K562 (cell line): ENCODE data around the gene RCOR1. TPM values are rescaled to one million over a fixed set of nuclear protein-coding genes. Genes with fewer than 3 reads are reported as not detected.

Experiments
- ATAC-seq: fragments of 200-7000 bp; cut with Tn5 transposase; 3 replicates; pipeline ENCODE4 v1.9.1; 2020; ENCODE audit warnings: moderate library complexity
- BruUV-seq: library from RNA; stranded (reverse); fragments of 400-500 nt; replicated peaks from 2 replicates; lab custom pipeline; 2021; lab: Mats Ljungman, UMichigan
- CTCF ChIA-PET: fragments of 300-600 bp; formaldehyde crosslinking; extraction: SDS; loops from one replicate; lab custom pipeline; 2021; ENCODE audit warnings: low intra/inter-chr PET ratio; lab: Yijun Ruan, JAX
- POLR2A ChIA-PET: fragments of 300-600, 350-650 bp; sonication (Branson Sonifier 250); formaldehyde crosslinking; extraction: SDS; loops from one replicate; lab custom pipeline; 2021; ENCODE audit warnings: antibody characterized with exemption, inconsistent platforms; lab: Yijun Ruan, JAX
- DNase-seq, 4 experiments: peaks; one replicate each; pipeline versions ENCODE4 v3.0.0 to v3.0.0-alpha.2; 2011 to 2018; ENCODE audit warnings: low spot score in 3 of 4, mixed read lengths in 3 of 4; ENCODE audit errors: extremely low read depth in 1 of 4
- FAIRE-seq: peaks from 2 replicates; lab custom pipeline; 2011; peaks lifted over from hg19 to GRCh38; lab: Jason Lieb, UNC
- H2AFZ ChIP-seq: 2 replicates; pipeline ENCODE4 v1.6.0; 2011; ENCODE audit warnings: low read depth, low read length, control low read depth, inconsistent platforms
- H3K27ac ChIP-seq: fragments of 200-600 bp; 3 replicates; pipeline ENCODE4 v1.8.0; 2011; ENCODE audit warnings: low read depth, mild to moderate bottlenecking, control low read depth, inconsistent platforms, low read length, moderate library complexity, mixed read lengths; ENCODE audit errors: extremely low read depth
- H3K27me3 ChIP-seq, 2 experiments: fragments of 300-600 bp in 1 of 2; 2 replicates in 1 of 2; 3 replicates in 1 of 2; pipeline versions ENCODE4 v1.6.0 to v1.8.0; 2011; ENCODE audit warnings: inconsistent platforms in 2 of 2, low read length in 2 of 2, mild to moderate bottlenecking in 1 of 2, mixed read lengths in 1 of 2, moderate library complexity in 1 of 2; ENCODE audit not compliant: control insufficient read depth in 2 of 2, insufficient read depth in 2 of 2
- H3K36me3 ChIP-seq: fragments of 300-600 bp; 3 replicates; pipeline ENCODE4 v1.8.0; 2011; ENCODE audit warnings: mild to moderate bottlenecking, low read length, inconsistent platforms; ENCODE audit not compliant: control insufficient read depth, insufficient read depth
- H3K4me1 ChIP-seq, 2 experiments: fragments of 200-600 bp in 1 of 2; replicated peaks in 1 of 2; 2 replicates in 1 of 2; 3 replicates in 1 of 2; pipeline versions ENCODE4 v1.5.1 to v1.8.0; 2011; ENCODE audit warnings: inconsistent platforms in 2 of 2, low read length in 2 of 2, mild to moderate bottlenecking in 1 of 2, mixed read lengths in 1 of 2, moderate library complexity in 1 of 2; ENCODE audit not compliant: control insufficient read depth in 2 of 2, insufficient read depth in 2 of 2
- H3K4me2 ChIP-seq: 2 replicates; pipeline ENCODE4 v1.6.1; 2011; ENCODE audit warnings: low read length, control low read depth, inconsistent platforms, mixed read lengths; ENCODE audit not compliant: insufficient read depth
- H3K4me3 ChIP-seq: fragments of 200-600 bp; sonication (generic), shearing (Covaris generic); 2 replicates; pipeline ENCODE4 v1.5.1; 2016; ENCODE audit warnings: control low read depth, inconsistent platforms
- H3K79me2 ChIP-seq: fragments of 200-600 bp; 3 replicates; pipeline ENCODE4 v1.8.0; 2011; ENCODE audit warnings: low read length, inconsistent platforms; ENCODE audit not compliant: control insufficient read depth, insufficient read depth
- H3K9ac ChIP-seq, 2 experiments: 2 replicates each; pipeline versions ENCODE4 v1.6.0 to v1.6.1; 2011; ENCODE audit warnings: low read depth in 2 of 2, low read length in 2 of 2, control low read depth in 1 of 2, inconsistent platforms in 1 of 2, mild to moderate bottlenecking in 1 of 2, mixed read lengths in 1 of 2; ENCODE audit not compliant: insufficient read depth in 1 of 2
- H3K9me1 ChIP-seq: one replicate; pipeline ENCODE4 v1.6.0; 2011; ENCODE audit warnings: inconsistent platforms, mild to moderate bottlenecking, low read length, moderate library complexity; ENCODE audit not compliant: control insufficient read depth, insufficient read depth
- H3K9me3 ChIP-seq: replicated peaks from 2 replicates; pipeline ENCODE4 v1.5.1; 2011; ENCODE audit warnings: low read depth, low read length, inconsistent platforms; ENCODE audit not compliant: control insufficient read depth, insufficient read depth
- H4K20me1 ChIP-seq: replicated peaks from 2 replicates; pipeline ENCODE4 v1.6.1; 2011; ENCODE audit warnings: low read length, inconsistent platforms, mixed read lengths; ENCODE audit not compliant: control insufficient read depth, insufficient read depth
- ZNF121 ChIP-seq: sonication (generic); formaldehyde crosslinking; conservative IDR thresholded peaks from 2 replicates; pipeline ENCODE4 v1.8.0; 2022; ENCODE audit warnings: missing genetic modification reagents
- WGBS: fragments of 100-300 bp; shearing (Covaris generic); methylation state at CpG from one replicate; pipeline ENCODE4 v1.1.6; 2016; ENCODE audit warnings: low coverage, mixed read lengths; ENCODE audit not compliant: insufficient coverage; ENCODE audit errors: missing lambda C conversion rate; 5-methylcytosine and 5-hydroxymethylcytosine counted together
- in situ Hi-C: fragments of 300-500 bp; cut with MboI; formaldehyde crosslinking; loops from 4 replicates; pipeline ENCODE4 v1.15.0; 2018; ENCODE audit warnings: inconsistent platforms, mixed read lengths
- intact Hi-C: fragments of 100-400 bp; cut with micrococcal nuclease; formaldehyde crosslinking; loops from 2 replicates; pipeline ENCODE4 v1.14.2; 2022
- polyA plus RNA-seq, 8 experiments: library from polyadenylated mRNA; depleted of rRNA in 4 of 8; stranded (reverse) in 5 of 8; unstranded in 3 of 8; fragments of >200 nt; fragmentation: Nextera tagmentation in 2 of 8; fragmentation: Illumina TruSeq in 1 of 8; extraction: Ambion mirVana in 2 of 8; extraction: Trizol in 1 of 8; gene quantifications; 2 replicates each; pipeline versions ENCODE4 v1.2.1 to v1.2.3, GENCODE V29; 2011 to 2014; ENCODE audit warnings: inconsistent platforms in 1 of 8, missing spikeins in 1 of 8
- total RNA-seq, 7 experiments: library from RNA; depleted of rRNA in 6 of 7; stranded (reverse); fragments of >200 nt in 6 of 7; fragmentation: Illumina TruSeq in 2 of 7; extraction: Trizol in 2 of 7; gene quantifications; 2 replicates each; pipeline versions ENCODE4 v1.2.1 to v1.2.3, GENCODE V29; 2011 to 2021; ENCODE audit warnings: low replicate concordance in 1 of 7
- TF ChIP-seq, protein P1 (sequence below): fragments of 450-650 bp; IDR thresholded peaks from 2 replicates; pipeline ENCODE4 v1.7.1; 2018; ENCODE audit warnings: mild to moderate bottlenecking, low read depth; ENCODE audit not compliant: partially characterized antibody

Gene RCOR1
- total and polyA plus RNA-seq, 9 of the 15 experiments (the other 6 are each of a cell fraction or from before 2014, with no cell fraction given): 8.5 to 47.9 (median 20.9) TPM

DNA sequence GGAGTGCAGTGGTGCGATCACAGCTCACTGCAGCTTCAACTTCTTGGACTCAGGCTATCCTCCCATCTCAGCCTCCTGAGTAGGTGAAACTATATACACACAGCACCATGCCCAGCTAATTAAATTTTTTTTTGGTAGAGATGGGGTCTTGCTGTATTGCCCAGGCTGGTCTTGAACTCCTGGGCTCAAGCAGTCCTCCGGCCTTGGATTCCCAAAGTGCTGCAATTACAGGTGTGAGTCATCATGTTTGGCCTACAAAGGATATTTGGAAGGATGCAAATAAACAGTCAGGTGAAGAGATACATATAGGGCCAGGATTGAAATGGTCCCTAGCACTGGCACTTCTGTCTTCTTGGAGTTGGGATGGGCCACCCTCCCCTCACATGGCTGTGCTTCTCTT is 23.9 kb downstream of the RCOR1 start:
- Histone ChIP-seq H3K9ac (no peak overlapping the region), H3K9me3 (no peaks in the 10 kb centered on the region), H4K20me1 (peaks cover 11% of the 10 kb centered on the region; the same call in 1 of the 2 replicates), H3K27ac (no peak overlapping the region), H3K27me3 (no peaks in the 10 kb centered on the region), H3K9me1 (no peaks in the 10 kb centered on the region), H3K36me3 (peaks cover 34% of the 10 kb centered on the region; the same call in 2 of the 3 replicates), H3K4me1 (no peaks in the 10 kb centered on the region; a peak in 1 of 5 replicates), H3K4me2 (no peak overlapping the region), H3K4me3 (no peak overlapping the region), H2AFZ (no peak overlapping the region), H3K79me2 (peaks cover 93% of the 10 kb centered on the region)
- DNase-seq: no peak
- intact Hi-C loops (no loop called here), in situ Hi-C loops (no loop called here)
- 100% methylated on average over 2 of the region's 2 CpGs for WGBS
- peak; percentile 52; the same call in 1 of the 2 replicates for TF ChIP-seq ZNF121 (CRISPR knock-in tag)
- TF ChIP-seq, protein P1, sequence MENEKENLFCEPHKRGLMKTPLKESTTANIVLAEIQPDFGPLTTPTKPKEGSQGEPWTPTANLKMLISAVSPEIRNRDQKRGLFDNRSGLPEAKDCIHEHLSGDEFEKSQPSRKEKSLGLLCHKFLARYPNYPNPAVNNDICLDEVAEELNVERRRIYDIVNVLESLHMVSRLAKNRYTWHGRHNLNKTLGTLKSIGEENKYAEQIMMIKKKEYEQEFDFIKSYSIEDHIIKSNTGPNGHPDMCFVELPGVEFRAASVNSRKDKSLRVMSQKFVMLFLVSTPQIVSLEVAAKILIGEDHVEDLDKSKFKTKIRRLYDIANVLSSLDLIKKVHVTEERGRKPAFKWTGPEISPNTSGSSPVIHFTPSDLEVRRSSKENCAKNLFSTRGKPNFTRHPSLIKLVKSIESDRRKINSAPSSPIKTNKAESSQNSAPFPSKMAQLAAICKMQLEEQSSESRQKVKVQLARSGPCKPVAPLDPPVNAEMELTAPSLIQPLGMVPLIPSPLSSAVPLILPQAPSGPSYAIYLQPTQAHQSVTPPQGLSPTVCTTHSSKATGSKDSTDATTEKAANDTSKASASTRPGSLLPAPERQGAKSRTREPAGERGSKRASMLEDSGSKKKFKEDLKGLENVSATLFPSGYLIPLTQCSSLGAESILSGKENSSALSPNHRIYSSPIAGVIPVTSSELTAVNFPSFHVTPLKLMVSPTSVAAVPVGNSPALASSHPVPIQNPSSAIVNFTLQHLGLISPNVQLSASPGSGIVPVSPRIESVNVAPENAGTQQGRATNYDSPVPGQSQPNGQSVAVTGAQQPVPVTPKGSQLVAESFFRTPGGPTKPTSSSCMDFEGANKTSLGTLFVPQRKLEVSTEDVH: no peak
- no peak for FAIRE-seq
- ChIA-PET POLR2A (interaction anchor here (0.5 to 1.7 kb wide), 3 partner anchors 10 to 98 kb away, joined by 3 to 7 read pairs (median 5); no protein-coding TSS in a partner anchor), CTCF (no interaction called here)
- no peak for ATAC-seq
- BruUV-seq: no TSS peak
